SK-N-MC (cell line): ENCODE data around the gene GRIFIN.

Experiments
- EZH2 ChIP-seq: fragments of 200-600 bp; sonication (generic); IDR thresholded peaks from one replicate; pipeline ENCODE4 v1.6.1; 2017; ENCODE audit warnings: antibody characterized with exemption
- FOXP2 ChIP-seq: optimal IDR thresholded peaks from 2 replicates; pipeline ENCODE3; 2011; ENCODE audit warnings: mild to moderate bottlenecking, moderate library complexity; ENCODE audit not compliant: insufficient read depth; ENCODE audit errors: extremely low read length, control extremely low read depth
- POLR2AphosphoS5 ChIP-seq: IDR thresholded peaks from 2 replicates; pipeline ENCODE4 v1.6.1; 2012; ENCODE audit warnings: mild to moderate bottlenecking, low read depth, low read length, borderline replicate concordance

- no peak for TF ChIP-seq EZH2
- no peak for TF ChIP-seq POLR2AphosphoS5
- no peak for TF ChIP-seq FOXP2
Measured at GRCh38 chr7:2514473-2515423, 38.5 kb upstream of the GRIFIN start.
